Astrocyte (in vitro differentiated cells and primary cell): ENCODE measurements around the gene GGT1.
"Not testable (repeated sequence)": the region's sequence is repeated elsewhere in the genome, so short reads cannot be mapped to it uniquely, and the experiment has no call there.

Experiments used
- EZH2 ChIP-seq: IDR thresholded peaks from 2 replicates; pipeline ENCODE4 v1.6.1; 2012; ENCODE audit warnings: mild to moderate bottlenecking, low read length, inconsistent platforms; ENCODE audit not compliant: insufficient read depth
- TF ChIP-seq, protein P1 (sequence below): IDR thresholded peaks from 2 replicates; pipeline ENCODE4 v1.5.1; 2011; ENCODE audit warnings: low read depth, mild to moderate bottlenecking, inconsistent platforms, low read length, moderate library complexity; ENCODE audit not compliant: insufficient read depth

DNA sequence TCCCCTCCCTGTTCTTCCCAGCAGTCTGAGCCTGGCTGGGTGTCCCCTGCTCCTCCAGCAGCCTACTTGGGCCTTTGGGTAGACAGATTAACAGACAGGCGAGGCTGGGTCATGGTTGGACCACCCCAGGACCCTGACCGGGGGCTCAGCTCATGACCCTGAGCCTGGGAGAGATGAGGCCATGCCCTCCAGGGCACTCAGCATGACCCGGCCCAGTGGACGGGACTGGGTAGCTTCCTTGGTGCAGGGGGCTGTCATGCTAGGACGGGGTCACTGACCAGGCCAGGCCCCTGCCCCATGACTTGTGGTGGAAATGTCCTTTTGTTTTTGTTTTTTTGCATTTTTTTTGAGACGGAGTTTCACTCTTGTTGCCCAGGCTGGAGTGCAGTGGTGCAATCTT, 5.3 kb downstream of the GGT1 start:
- TF ChIP-seq, protein P1, sequence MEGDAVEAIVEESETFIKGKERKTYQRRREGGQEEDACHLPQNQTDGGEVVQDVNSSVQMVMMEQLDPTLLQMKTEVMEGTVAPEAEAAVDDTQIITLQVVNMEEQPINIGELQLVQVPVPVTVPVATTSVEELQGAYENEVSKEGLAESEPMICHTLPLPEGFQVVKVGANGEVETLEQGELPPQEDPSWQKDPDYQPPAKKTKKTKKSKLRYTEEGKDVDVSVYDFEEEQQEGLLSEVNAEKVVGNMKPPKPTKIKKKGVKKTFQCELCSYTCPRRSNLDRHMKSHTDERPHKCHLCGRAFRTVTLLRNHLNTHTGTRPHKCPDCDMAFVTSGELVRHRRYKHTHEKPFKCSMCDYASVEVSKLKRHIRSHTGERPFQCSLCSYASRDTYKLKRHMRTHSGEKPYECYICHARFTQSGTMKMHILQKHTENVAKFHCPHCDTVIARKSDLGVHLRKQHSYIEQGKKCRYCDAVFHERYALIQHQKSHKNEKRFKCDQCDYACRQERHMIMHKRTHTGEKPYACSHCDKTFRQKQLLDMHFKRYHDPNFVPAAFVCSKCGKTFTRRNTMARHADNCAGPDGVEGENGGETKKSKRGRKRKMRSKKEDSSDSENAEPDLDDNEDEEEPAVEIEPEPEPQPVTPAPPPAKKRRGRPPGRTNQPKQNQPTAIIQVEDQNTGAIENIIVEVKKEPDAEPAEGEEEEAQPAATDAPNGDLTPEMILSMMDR = not testable (repeated sequence)
- TF ChIP-seq EZH2 = not testable (repeated sequence)
